Naive thymus-derived CD4-positive, alpha-beta T cell (primary cell): ENCODE data around the gene IFITM5. TPM values are rescaled to one million over a fixed set of nuclear protein-coding genes. Genes with fewer than 3 reads are reported as not detected.

Experiments used
- ATAC-seq: fragments of 150-1000 bp; cut with Tn5 transposase; 2 replicates; pipeline ENCODE4 v1.10.0; 2021; ENCODE audit warnings: mild to moderate bottlenecking, moderate library complexity
- CTCF ChIA-PET: fragments of 350-600 bp; sonication (Branson Sonifier 250); formaldehyde crosslinking; loops from one replicate; lab custom pipeline; 2021; ENCODE audit warnings: antibody characterized with exemption; lab: Charles Lee
- POLR2A ChIA-PET: fragments of 350-600 bp; sonication (Branson Sonifier 250); formaldehyde crosslinking; loops from one replicate; lab custom pipeline; 2021; ENCODE audit warnings: antibody characterized with exemption, inconsistent platforms; lab: Charles Lee
- DNase-seq, 9 donors: peaks; one replicate each; pipeline versions ENCODE4 v3.0.0 to v3.0.0-alpha.2; 2020 to 2022; ENCODE audit warnings: mixed read lengths in 1 of 9
- H3K27ac ChIP-seq: one replicate; pipeline ENCODE4 v1.7.0; 2013; ENCODE audit warnings: mild to moderate bottlenecking, low read depth, low read length, moderate library complexity
- H3K27me3 ChIP-seq, 2 donors: one replicate each; pipeline ENCODE4 v1.7.0; 2013; ENCODE audit warnings: low read length in 2 of 2, mild to moderate bottlenecking in 2 of 2, moderate library complexity in 2 of 2; ENCODE audit not compliant: control insufficient read depth in 2 of 2, insufficient read depth in 2 of 2
- H3K36me3 ChIP-seq, 3 experiments: 1 replicate in 2 of 3; 2 replicates in 1 of 3; pipeline ENCODE4 v1.7.0; 2013; ENCODE audit warnings: low read length in 3 of 3, mild to moderate bottlenecking in 3 of 3, moderate library complexity in 1 of 3; ENCODE audit not compliant: insufficient read depth in 3 of 3, control insufficient read depth in 2 of 3
- H3K4me1 ChIP-seq, 2 donors: one replicate each; pipeline ENCODE4 v1.7.0; 2013; ENCODE audit warnings: low read length in 2 of 2, mild to moderate bottlenecking in 2 of 2, moderate library complexity in 1 of 2; ENCODE audit not compliant: control insufficient read depth in 2 of 2, insufficient read depth in 2 of 2
- H3K4me3 ChIP-seq: 2 replicates; pipeline ENCODE4 v1.7.0; 2013; ENCODE audit warnings: mild to moderate bottlenecking, low read length
- H3K9me3 ChIP-seq, 3 experiments: 1 replicate in 2 of 3; 2 replicates in 1 of 3; pipeline ENCODE4 v1.7.0; 2013; ENCODE audit warnings: low read length in 3 of 3; ENCODE audit not compliant: control insufficient read depth in 2 of 3
- H3K27ac Mint-ChIP-seq, 9 donors: one replicate each; pipeline ENCODE4 v1.8.0; 2020 to 2022; ENCODE audit warnings: mixed read lengths in 9 of 9, mild to moderate bottlenecking in 8 of 9, moderate library complexity in 5 of 9, inconsistent platforms in 2 of 9
- H3K27me3 Mint-ChIP-seq, 5 donors: one replicate each; pipeline ENCODE4 v1.8.0; 2021 to 2022; ENCODE audit warnings: mixed read lengths in 5 of 5, mild to moderate bottlenecking in 1 of 5
- H3K36me3 Mint-ChIP-seq, 5 donors: one replicate each; pipeline ENCODE4 v1.8.0; 2020 to 2022; ENCODE audit warnings: mixed read lengths in 5 of 5, mild to moderate bottlenecking in 3 of 5, inconsistent platforms in 1 of 5
- H3K4me1 Mint-ChIP-seq, 7 donors: one replicate each; pipeline ENCODE4 v1.8.0; 2020 to 2022; ENCODE audit warnings: mixed read lengths in 7 of 7, mild to moderate bottlenecking in 3 of 7, inconsistent platforms in 1 of 7
- H3K4me3 Mint-ChIP-seq, 10 donors: one replicate each; pipeline ENCODE4 v1.8.0; 2020 to 2022; ENCODE audit warnings: mild to moderate bottlenecking in 10 of 10, mixed read lengths in 10 of 10, moderate library complexity in 6 of 10, inconsistent platforms in 2 of 10
- H3K9me3 Mint-ChIP-seq, 11 donors: one replicate each; pipeline ENCODE4 v1.8.0; 2020 to 2022; ENCODE audit warnings: mixed read lengths in 11 of 11, mild to moderate bottlenecking in 4 of 11, inconsistent platforms in 1 of 11, moderate library complexity in 1 of 11
- intact Hi-C, 2 donors: fragments of 100-400 bp; cut with micrococcal nuclease; formaldehyde crosslinking; loops; one replicate each; pipeline ENCODE4 v1.15.1; 2023
- polyA plus RNA-seq, 2 donors: library from polyadenylated mRNA; unstranded; fragments of 300-500 nt; fragmentation: Illumina TruSeq; gene quantifications; one replicate each; pipeline ENCODE4 v1.2.3, GENCODE V29; 2021
- total RNA-seq, 6 experiments: library from RNA in 5 of 6; stranded (reverse) in 5 of 6; gene quantifications; 1 replicate in 5 of 6; 2 replicates in 1 of 6; pipeline ENCODE4 v1.2.3 and lab custom pipeline; 2021 to 2026

Gene IFITM5
- total and polyA plus RNA-seq, 7 experiments from 2014 or later = not detected

DNA sequence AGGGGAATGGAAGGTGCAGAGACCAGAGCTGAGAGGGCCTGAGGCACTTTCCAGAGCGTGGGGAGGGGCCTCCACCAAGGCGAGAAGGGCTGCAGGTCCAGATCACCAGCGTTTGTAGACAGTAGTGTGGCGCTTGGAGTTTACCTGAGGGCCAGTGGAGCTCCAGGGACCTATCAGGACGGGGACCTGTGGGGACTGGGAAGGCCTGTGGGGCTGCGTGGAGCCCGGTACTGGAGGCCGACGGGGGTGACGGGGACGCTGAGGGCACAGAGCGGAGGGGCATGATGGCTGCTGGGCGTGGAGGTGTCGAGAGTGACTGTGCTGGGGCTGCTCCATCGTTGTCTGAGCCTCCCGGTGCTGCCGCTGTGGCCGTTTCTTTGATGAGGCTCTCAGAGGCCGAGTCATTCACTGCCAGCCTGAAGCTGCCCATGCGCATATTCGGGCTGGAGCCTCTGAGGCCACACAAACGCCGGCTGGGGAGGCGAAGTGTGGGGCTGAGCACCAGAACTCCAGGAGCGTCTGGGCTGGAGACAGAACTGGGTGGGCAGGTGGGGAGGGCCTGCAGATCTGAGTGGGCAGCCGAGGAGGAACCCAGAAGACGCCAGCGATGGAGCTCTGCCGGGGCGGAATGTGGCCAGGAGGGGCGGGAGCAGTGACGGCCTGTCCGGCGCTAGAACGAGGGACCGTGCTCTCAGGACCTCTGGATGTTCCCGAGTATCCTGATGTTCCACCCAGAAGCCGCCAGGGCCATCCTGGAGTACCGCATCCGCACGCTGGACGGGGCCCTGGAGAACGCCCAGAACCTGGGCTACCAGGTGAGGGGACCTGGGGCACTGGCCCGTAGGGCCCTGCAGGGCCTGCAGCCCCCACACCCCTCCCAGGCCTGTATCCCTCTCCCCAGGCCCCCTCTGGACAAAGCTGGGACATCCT is 7.8 kb downstream of the IFITM5 start:
- ATAC-seq (no peak), DNase-seq (no peak)
- peaks cover 0 to 17% (median 0%) of the 10 kb centered on the region in 5 donors for H3K36me3 Mint-ChIP-seq
- peak overlapping the region in 6 of 10 donors; percentile 35 to 88 (median 67) for H3K4me3 Mint-ChIP-seq
- H3K27me3 Mint-ChIP-seq = peaks cover 0 to 11% (median 0%) of the 10 kb centered on the region in 5 donors
- Histone ChIP-seq H3K4me1 (peaks cover 13% of the 10 kb centered on the region in 2 donors), H3K4me3 (no peak overlapping the region), H3K36me3 (peaks cover 0 to 53% (median 8%) of the 10 kb centered on the region in 3 experiments), H3K27me3 (no peaks in the 10 kb centered on the region), H3K27ac (peak overlapping the region; percentile 100), H3K9me3 (no peaks in the 10 kb centered on the region)
- CTCF ChIA-PET = interaction anchor here (0.6 to 1.4 kb wide), 2 partner anchors 8 to 54 kb away, joined by 3 to 5 read pairs; partner anchors contain the start of gene PSMD13
- H3K4me1 Mint-ChIP-seq = peaks cover 14 to 33% (median 24%) of the 10 kb centered on the region in 7 donors
- H3K27ac Mint-ChIP-seq = peak overlapping the region; percentile 51 to 95 (median 88)
- intact Hi-C loops = no loop called here
- POLR2A ChIA-PET = interaction anchor here (0.6 to 15.1 kb wide), 7 partner anchors 10 to 64 kb away, joined by 3 to 192 read pairs (median 6); partner anchors contain the start of gene NLRP6
- peaks cover 0 to 4% (median 0%) of the 10 kb centered on the region in 11 donors for H3K9me3 Mint-ChIP-seq

GRCh38 chr11:290621-291231 is 8.6 kb downstream of the IFITM5 start:
- H3K9me3 ChIP-seq = no peaks in the 10 kb centered on the region
- no peaks in the 10 kb centered on the region for H3K27me3 ChIP-seq
- Mint-ChIP-seq H3K27me3 (peaks cover 0 to 11% (median 0%) of the 10 kb centered on the region in 5 donors), H3K27ac (peak overlapping the region; percentile 51 to 95 (median 88)), H3K4me3 (peak overlapping the region in 9 of 10 donors; percentile 10 to 89 (median 71)), H3K4me1 (peaks cover 19 to 41% (median 27%) of the 10 kb centered on the region in 7 donors), H3K9me3 (peaks cover 0 to 4% (median 0%) of the 10 kb centered on the region in 11 donors), H3K36me3 (peaks cover 0 to 17% (median 0%) of the 10 kb centered on the region in 5 donors)
- ATAC-seq = no peak
- ChIA-PET POLR2A (interaction anchor here (0.8 to 15.1 kb wide), 11 partner anchors 7 to 84 kb away, joined by 3 to 330 read pairs (median 13); partner anchors contain the start of genes BET1L, IFITM2, IFITM5 and NLRP6), CTCF (interaction anchor here (0.5 to 2.4 kb wide), 4 partner anchors 9 to 54 kb away, joined by 3 to 11 read pairs (median 6); partner anchors contain the start of gene PSMD13)
- intact Hi-C loops = no loop called here
- peaks cover 16% of the 10 kb centered on the region in 2 donors for H3K4me1 ChIP-seq
- peaks cover 0 to 53% (median 8%) of the 10 kb centered on the region in 3 experiments for H3K36me3 ChIP-seq
- H3K27ac ChIP-seq = peak overlapping the region; percentile 100
- no peak for DNase-seq
- H3K4me3 ChIP-seq = peak overlapping the region; percentile 47

GRCh38 chr11:289712-290620 is 9.4 kb downstream of the IFITM5 start:
- H3K36me3 ChIP-seq = peaks cover 0 to 57% (median 8%) of the 10 kb centered on the region in 3 experiments
- intact Hi-C loops = loop anchor here (1.0 to 5.0 kb wide), 4 partner anchors 10 to 83 kb away; partner anchors contain the start of genes BET1L (in 1 of the 2), PSMD13 (in 1 of the 2), RIC8A (in 1 of the 2) and SIRT3 (in 1 of the 2)
- DNase-seq = peak in 5 of 9 donors; percentile 41 to 59 (median 45)
- ChIA-PET CTCF (interaction anchor here (0.5 to 2.4 kb wide), 7 partner anchors 9 to 53 kb away, joined by 3 to 11 read pairs (median 3); partner anchors contain the start of gene PSMD13), POLR2A (interaction anchor here (0.8 to 15.1 kb wide), 16 partner anchors 8 to 116 kb away, joined by 3 to 330 read pairs (median 6); partner anchors contain the start of genes BET1L, IFITM2, IFITM5 and NLRP6)
- H3K4me3 ChIP-seq = peak overlapping the region; percentile 47
- peaks cover 0 to 4% (median 0%) of the 10 kb centered on the region in 11 donors for H3K9me3 Mint-ChIP-seq
- peak overlapping the region; percentile 68 to 89 (median 84) for H3K4me3 Mint-ChIP-seq
- H3K4me1 Mint-ChIP-seq = peaks cover 19 to 48% (median 33%) of the 10 kb centered on the region in 7 donors
- peak overlapping the region; percentile 74 to 95 (median 88) for H3K27ac Mint-ChIP-seq
- peaks cover 0 to 22% (median 0%) of the 10 kb centered on the region in 5 donors for H3K36me3 Mint-ChIP-seq
- no peaks in the 10 kb centered on the region for H3K27me3 ChIP-seq
- peaks cover 0 to 13% (median 0%) of the 10 kb centered on the region in 5 donors for H3K27me3 Mint-ChIP-seq
- H3K4me1 ChIP-seq = peaks cover 16% of the 10 kb centered on the region in 2 donors
- no peaks in the 10 kb centered on the region for H3K9me3 ChIP-seq
- ATAC-seq = peak; percentile 22
- H3K27ac ChIP-seq = peak overlapping the region; percentile 100

DNA sequence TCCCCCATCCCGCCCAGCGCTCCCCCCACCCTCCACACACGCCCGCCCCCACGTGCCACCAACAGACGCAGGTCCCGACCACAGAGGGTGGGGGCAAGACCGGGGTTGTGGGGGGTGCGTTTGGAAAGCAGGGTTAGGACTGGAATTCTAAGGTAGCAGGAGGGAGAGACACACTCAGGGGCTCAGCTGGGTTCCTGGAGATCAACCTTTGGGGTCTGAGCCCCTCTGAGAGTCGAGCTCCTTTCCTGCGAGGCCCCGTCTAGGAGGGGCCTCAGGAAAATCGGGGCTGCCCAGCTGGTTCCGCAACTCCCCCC is 10.0 kb downstream of the IFITM5 start:
- peaks cover 0 to 23% (median 0%) of the 10 kb centered on the region in 5 donors for H3K36me3 Mint-ChIP-seq
- CTCF ChIA-PET = interaction anchor here (1.0 to 2.4 kb wide), 4 partner anchors 17 to 37 kb away, joined by 3 to 11 read pairs (median 4); no protein-coding TSS in a partner anchor
- H3K27ac Mint-ChIP-seq = peak overlapping the region; percentile 74 to 95 (median 88)
- Histone ChIP-seq H3K4me3 (peak overlapping the region; percentile 47), H3K27ac (peak overlapping the region; percentile 100), H3K4me1 (peaks cover 16% of the 10 kb centered on the region in 2 donors), H3K27me3 (no peaks in the 10 kb centered on the region), H3K9me3 (no peaks in the 10 kb centered on the region), H3K36me3 (peaks cover 0 to 51% (median 7%) of the 10 kb centered on the region in 3 experiments)
- intact Hi-C loops = loop anchor here (1.0 to 5.0 kb wide), 4 partner anchors 9 to 83 kb away; partner anchors contain the start of genes BET1L (in 1 of the 2), PSMD13 (in 1 of the 2), RIC8A (in 1 of the 2) and SIRT3 (in 1 of the 2)
- H3K9me3 Mint-ChIP-seq = peaks cover 0 to 4% (median 0%) of the 10 kb centered on the region in 11 donors
- peaks cover 19 to 48% (median 33%) of the 10 kb centered on the region in 7 donors for H3K4me1 Mint-ChIP-seq
- POLR2A ChIA-PET = interaction anchor here (0.8 to 15.1 kb wide), 14 partner anchors 9 to 117 kb away, joined by 3 to 330 read pairs (median 8); partner anchors contain the start of genes BET1L, IFITM2, IFITM5 and NLRP6
- DNase-seq (peak in 7 of 9 donors; percentile 24 to 69 (median 57)), ATAC-seq (peak; percentile 49)
- peaks cover 0 to 14% (median 0%) of the 10 kb centered on the region in 5 donors for H3K27me3 Mint-ChIP-seq
- peak overlapping the region; percentile 68 to 89 (median 84) for H3K4me3 Mint-ChIP-seq
